ENCODE results near the gene PRKAR2A.

The PRKAR2A gene

DNA sequence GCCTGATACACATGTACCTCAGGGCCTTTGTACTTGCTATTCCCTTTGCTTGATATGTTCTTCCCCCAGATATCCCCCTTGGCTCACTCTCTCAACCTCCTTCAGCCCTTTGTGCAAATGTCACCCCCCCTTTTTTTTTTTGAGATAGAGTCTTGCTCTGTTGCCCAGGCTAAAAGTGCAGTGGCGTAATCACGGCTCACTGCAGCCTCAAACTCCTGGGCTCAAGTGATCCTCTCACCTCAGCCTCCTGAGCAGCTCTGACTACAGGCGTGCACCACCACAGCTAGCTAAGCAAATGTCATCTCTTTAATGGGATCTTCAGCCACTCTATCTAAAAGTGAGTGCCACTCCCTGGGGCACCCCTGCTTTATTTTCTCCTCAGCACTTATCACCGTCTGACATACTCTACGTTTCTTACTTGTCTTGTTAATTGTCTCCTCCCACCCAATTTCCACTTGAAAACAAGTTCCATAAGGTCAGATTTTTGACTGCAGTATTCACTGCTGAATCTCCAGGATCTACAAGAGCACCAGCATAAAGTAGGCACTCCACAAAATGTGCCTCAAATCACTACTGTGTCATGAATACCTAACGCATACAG lies 145.3 kb downstream of the PRKAR2A start:
- TF ChIP-seq, protein P1, sequence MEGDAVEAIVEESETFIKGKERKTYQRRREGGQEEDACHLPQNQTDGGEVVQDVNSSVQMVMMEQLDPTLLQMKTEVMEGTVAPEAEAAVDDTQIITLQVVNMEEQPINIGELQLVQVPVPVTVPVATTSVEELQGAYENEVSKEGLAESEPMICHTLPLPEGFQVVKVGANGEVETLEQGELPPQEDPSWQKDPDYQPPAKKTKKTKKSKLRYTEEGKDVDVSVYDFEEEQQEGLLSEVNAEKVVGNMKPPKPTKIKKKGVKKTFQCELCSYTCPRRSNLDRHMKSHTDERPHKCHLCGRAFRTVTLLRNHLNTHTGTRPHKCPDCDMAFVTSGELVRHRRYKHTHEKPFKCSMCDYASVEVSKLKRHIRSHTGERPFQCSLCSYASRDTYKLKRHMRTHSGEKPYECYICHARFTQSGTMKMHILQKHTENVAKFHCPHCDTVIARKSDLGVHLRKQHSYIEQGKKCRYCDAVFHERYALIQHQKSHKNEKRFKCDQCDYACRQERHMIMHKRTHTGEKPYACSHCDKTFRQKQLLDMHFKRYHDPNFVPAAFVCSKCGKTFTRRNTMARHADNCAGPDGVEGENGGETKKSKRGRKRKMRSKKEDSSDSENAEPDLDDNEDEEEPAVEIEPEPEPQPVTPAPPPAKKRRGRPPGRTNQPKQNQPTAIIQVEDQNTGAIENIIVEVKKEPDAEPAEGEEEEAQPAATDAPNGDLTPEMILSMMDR (IDR thresholded peaks at IDR 0.05): no peak
- TF ChIP-seq ZFX (IDR thresholded peaks at IDR 0.05; ENCODE audit: borderline replicate concordance): no peak
- no peak overlapping the region for H3K27ac ChIP-seq

- H3K27ac ChIP-seq: no peak overlapping the region
- TF ChIP-seq, protein P1 (IDR thresholded peaks at IDR 0.05): no peak
- no peak for TF ChIP-seq ZFX (IDR thresholded peaks at IDR 0.05; ENCODE audit: borderline replicate concordance)
These were observed 146.8 kb downstream of the PRKAR2A start for GRCh38 chr3:48700731-48701405.

- TF ChIP-seq, protein P1 (IDR thresholded peaks at IDR 0.05): no peak
- no peak for TF ChIP-seq ZFX (IDR thresholded peaks at IDR 0.05; ENCODE audit: borderline replicate concordance)
- no peak overlapping the region for H3K27ac ChIP-seq
These were observed 148.8 kb downstream of the PRKAR2A start for GRCh38 chr3:48698891-48699290.

- TF ChIP-seq ZFX (IDR thresholded peaks at IDR 0.05; ENCODE audit: borderline replicate concordance): no peak
- TF ChIP-seq, protein P1 (IDR thresholded peaks at IDR 0.05): peak; percentile 19
These were observed 149.7 kb downstream of the PRKAR2A start for GRCh38 chr3:48697952-48698351.

GRCh38 chr3:48696601-48697000 lies 151.1 kb downstream of the PRKAR2A start:
- no peak overlapping the region for H3K27ac ChIP-seq
- TF ChIP-seq, protein P1 (IDR thresholded peaks at IDR 0.05): no peak
- TF ChIP-seq ZFX (IDR thresholded peaks at IDR 0.05; ENCODE audit: borderline replicate concordance): no peak

More at GRCh38 chr3:48697952-48698351, 149.7 kb downstream of the PRKAR2A start:
- H3K27ac ChIP-seq: no peak overlapping the region

Measured in 22Rv1 (cell line).